Bone marrow (tissue), 2 donors: ENCODE data around the gene PRR23E.

Source experiments
- DNase-seq, 2 donors: peaks; one replicate each; lab custom pipeline; 2025; lab: John Stamatoyannopoulos, UW

PRR23E gene

GRCh38 chr3:127192576-127193232 lies at the start of gene PRR23E:
Gene PRR23E (plus strand): TSS chr3:127193131. CDS start chr3:127196686, 3,555 bp downstream.
- no peak for DNase-seq

DNA sequence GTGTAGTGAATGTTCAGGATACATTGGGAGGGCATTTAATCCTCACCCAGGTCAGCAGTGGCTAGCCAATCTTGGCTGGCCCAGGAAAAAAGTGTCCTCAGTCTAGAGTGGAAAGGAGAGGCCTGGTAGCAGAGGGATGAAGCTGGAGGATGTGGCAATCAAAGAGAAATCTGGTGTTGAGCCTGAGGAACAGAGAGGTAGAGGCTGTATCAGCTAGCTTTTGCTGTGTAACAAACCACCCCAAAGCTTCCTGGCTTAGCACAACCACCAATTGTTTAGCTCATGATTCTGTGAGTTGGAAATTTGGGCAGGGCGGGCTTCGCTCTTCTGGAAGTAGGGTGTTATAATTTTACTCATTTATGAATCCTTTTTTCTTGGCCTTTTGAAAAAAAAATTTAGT lies 49.8 kb upstream of the PRR23E start:
- no peak for DNase-seq

DNA sequence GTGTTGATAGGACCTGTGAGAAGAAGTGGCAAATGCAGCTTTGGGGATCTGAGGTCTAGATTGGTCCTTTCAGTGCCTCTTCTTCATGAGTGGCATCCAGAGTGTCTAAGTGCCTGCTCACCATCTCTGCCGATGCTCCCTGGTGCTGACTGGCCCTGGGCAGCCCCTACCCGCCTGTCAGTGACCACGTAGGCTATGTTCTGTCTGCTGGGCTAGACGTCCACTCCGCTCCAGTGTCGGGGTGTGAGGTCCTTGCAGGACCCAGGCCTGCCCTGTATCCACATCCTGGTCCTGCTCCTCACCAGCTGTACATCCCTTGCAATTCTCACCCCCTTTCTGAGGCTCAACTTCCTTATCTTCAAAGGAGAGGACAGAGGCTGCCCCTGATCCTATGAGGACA lies 48.3 kb upstream of the PRR23E start:
- no peak for DNase-seq

- DNase-seq = no peak
These were observed 47.7 kb upstream of the PRR23E start for GRCh38 chr3:127145266-127145665.

DNA sequence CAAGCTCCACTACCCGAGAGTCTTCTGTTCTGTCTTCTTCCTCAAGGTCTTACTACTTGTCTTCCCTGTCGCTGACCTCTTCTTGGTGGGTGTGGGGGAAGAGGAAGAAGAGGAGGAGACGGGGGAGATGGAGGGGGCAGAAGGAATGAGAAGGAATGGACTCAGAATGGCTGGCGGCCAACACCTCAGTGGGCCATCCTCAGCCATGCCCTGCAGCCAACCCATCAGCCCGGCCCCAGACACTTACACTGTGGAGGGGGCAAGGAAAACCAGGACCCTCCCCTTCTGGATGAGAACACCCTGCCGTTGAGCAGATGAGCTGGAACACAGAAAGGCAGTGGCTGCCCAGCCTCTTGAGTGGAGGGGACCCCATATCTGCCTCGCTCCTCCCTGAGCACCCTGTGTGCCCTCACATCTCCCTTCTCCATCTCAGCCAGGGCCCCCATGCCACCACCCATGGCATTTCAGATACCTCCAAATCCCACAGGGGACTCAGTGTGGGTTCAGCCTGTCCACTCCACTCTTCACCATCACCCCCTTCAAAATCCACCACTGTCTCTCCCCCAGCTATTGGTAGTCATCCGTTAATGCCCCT lies 45.5 kb upstream of the PRR23E start:
- no peak for DNase-seq

DNA sequence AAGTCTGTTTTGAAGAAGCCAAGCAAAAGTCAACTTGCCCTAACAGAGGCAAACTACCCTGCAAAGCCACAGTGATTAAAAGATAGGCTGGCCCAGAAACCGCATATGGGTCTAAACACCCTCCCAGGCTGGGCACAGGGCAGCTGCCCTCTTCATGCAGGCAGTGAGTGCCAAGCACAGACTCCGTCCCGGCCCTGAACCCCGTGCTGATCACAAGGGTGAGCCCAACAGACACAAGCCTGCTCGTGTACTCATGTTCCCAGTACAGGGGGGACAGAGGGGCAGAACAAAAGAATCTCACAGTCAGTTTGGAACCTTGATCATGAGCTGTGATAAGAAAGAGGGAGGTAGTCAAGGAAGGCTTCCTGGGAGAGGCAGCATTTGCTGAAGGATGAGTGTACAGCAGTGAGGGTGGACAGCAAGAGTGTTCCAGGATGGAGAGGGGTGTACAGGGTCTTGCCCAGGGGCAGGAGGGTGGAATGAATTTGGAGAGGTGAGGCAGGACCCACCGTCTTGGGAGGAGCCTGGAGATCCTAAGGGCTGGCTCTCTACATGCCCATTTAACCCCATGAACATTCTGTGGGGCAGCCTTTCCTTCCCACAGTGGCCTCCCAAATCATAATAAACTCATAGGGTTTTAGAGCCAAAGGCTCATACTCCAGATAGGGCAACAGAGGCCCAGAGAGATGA lies 43.2 kb upstream of the PRR23E start:
- no peak for DNase-seq

GRCh38 chr3:127150513-127151250 lies 42.2 kb upstream of the PRR23E start:
- DNase-seq = no peak

- DNase-seq = no peak
These were observed 41.7 kb upstream of the PRR23E start for GRCh38 chr3:127151251-127151564.

- DNase-seq = no peak
These were observed 40.8 kb upstream of the PRR23E start for GRCh38 chr3:127151992-127152650.

DNA sequence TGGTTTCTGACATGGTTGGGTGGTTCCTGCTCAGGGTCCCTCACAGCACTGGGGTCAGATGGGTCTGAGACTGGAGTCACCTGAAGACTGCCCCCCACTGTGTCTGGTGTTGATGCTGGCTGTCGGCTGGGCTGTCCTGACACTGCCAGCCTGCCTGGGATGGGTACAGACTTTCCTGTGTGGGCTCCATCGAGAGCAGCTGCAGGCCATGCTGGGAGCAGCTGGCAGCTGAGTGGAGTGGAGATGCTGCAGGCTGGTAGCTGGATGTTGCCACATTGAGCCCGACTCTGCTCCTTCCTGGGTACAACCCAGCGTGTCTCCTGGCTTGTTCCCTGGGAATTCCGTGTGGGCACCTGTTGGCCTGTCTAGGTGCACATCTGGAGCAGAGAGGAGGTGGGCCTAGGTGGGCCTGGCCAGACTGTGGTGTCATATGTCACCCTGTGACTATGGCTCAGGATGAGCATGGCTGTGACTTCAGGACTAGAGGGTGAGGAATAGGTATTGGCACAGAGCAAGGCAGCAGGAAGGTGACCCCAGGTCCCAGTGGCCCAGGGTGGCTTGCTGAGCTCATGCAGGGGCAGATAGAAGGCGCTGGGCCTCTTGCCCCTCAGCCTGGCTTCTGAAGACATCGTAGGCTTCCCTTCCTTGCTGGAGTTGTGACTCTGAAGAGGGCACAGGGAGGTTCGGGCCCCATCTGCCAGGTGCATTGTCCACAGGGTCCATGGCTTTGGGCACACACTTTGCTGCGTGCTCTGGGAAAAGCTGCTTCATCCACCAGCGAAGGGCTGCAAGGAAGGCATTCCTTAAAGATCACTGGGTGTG lies 40.0 kb upstream of the PRR23E start:
- no peak for DNase-seq

GRCh38 chr3:127153506-127153815 lies 39.5 kb upstream of the PRR23E start:
- no peak for DNase-seq

DNA sequence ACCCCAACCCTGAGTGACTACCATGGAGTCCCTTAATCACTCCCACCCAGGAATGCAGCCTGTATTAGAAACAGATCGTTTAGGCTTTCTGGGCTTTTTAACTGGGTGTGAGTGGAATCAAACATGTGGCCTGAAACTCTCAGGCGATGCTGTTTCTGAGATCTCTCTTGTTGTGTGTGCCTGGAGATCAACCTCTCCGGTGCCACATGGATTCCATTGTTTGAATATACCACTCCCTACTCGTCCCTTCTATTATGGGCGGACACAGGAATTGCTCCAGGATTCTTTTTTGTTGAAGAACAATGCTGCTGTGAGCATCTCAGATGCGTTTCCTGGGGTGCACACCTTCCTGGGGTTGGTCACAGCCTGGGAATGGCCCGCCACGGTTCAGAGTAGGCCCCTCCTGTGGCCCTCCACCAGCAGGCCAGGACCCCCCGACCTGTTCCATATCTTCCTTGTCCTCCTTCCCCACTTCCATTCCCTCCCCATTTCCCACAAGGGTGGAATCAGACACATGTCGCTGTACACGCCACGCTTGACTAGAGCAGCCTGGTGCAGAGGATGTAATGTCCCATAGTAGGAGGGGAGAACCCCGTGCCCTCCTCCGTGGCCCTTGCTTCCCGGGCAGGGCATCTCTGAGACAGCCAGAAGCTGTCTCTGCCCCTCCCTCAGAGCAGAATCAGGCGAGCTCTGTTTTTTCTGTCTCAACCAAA lies 36.4 kb upstream of the PRR23E start:
- no peak for DNase-seq

DNA sequence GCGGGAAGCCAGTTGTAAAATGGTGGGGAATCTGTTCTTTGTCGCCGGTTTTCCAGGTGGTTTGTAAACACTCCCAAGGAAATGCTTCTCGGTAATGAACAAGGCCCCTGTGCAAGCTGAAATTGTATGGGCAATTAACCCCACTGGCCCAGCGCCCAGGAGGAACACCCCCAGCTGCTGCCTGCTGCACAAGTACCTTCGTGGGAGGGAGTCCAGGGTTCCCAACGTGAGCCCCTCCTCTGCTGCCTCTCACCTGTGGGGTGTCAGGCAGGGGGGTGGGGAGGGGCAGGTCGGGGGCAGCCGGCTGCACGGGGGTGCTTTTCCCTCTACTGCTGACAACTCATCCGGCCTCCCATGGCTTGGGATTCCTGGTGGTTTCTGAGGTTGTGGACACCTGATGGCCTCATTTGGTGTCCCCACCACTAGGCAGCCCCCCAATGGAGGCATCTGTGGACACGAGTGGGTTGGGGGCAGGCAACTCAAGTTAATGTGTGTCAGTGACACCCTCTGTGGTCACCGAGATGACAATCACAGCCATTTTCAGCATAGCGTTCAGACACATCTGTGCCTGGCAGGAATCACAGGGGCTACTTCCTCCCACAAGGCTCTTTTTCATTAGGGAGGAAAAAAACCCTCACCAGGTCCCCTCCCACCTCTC lies 35.6 kb upstream of the PRR23E start:
- DNase-seq = no peak

GRCh38 chr3:127158614-127159229 lies 34.2 kb upstream of the PRR23E start:
- DNase-seq = no peak

DNA sequence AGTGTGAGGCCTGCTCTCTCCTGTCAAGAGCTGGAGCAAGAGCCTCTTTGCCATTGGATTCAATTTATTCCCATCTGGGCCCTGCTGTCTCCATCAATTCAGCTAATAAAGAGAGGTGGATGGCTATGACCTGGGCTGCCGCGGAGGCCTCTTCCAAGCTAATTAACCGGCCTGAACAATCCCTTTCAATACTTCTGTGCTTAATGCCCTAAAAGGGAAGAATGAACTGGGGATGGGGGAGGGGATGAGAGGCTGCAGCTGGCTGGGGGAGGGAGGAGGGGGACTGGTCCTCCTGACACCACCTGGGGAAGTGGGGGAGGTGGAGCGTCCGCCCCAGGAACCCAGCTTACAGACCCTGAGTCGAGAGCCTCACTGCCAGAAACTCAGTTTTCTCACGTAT lies 33.4 kb upstream of the PRR23E start:
- DNase-seq = no peak

DNA sequence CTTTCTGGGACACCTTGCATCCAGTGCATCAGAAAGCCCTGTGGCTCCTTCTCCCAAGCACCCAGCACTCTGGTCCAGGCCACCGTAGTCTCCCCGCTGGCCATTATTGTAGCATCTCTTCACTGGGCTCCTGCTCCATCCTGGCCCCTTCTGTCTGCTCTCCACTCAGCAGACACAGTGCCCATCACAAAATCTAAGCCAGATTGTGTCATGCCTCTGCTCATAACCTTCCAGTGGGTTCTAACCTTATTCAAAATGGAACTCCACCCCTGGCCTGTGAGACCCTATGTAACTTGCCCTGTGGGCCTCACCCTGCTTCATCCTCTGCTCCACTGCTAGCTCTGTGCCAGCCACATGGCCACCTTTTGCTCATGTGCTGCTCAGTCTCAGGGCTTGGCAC lies 31.7 kb upstream of the PRR23E start:
- DNase-seq = no peak

GRCh38 chr3:127161973-127162579 lies 30.9 kb upstream of the PRR23E start:
- no peak for DNase-seq

GRCh38 chr3:127162947-127163645 lies 29.8 kb upstream of the PRR23E start:
- no peak for DNase-seq

- no peak for DNase-seq
These were observed 28.3 kb upstream of the PRR23E start for GRCh38 chr3:127164615-127165014.
